ENCODE measurements around the gene DAB2. TPM values are rescaled to one million over a fixed set of nuclear protein-coding genes. Genes with fewer than 3 reads are reported as not detected.

DAB2 gene
- total RNA-seq, 4 donors from 2014 or later: 107 to 293 (median 247) TPM

- TF ChIP-seq CTCF (IDR thresholded peaks at IDR 0.05; ENCODE audit: low read depth): no peak
Measured at GRCh38 chr5:39459071-39459470, 34.3 kb upstream of the DAB2 start.

GRCh38 chr5:39455645-39456044 lies 30.9 kb upstream of the DAB2 start:
- TF ChIP-seq CTCF (IDR thresholded peaks at IDR 0.05; ENCODE audit: low read depth): no peak

- no peak for TF ChIP-seq CTCF (IDR thresholded peaks at IDR 0.05; ENCODE audit: low read depth)
Measured at GRCh38 chr5:39453606-39454005, 28.8 kb upstream of the DAB2 start.

GRCh38 chr5:39452846-39453245 lies 28.1 kb upstream of the DAB2 start:
- TF ChIP-seq CTCF (IDR thresholded peaks at IDR 0.05; ENCODE audit: low read depth): no peak

GRCh38 chr5:39451276-39451941 lies 26.6 kb upstream of the DAB2 start:
- no peak for TF ChIP-seq CTCF (IDR thresholded peaks at IDR 0.05; ENCODE audit: low read depth)

- no peak for TF ChIP-seq CTCF (IDR thresholded peaks at IDR 0.05; ENCODE audit: low read depth)
Measured at GRCh38 chr5:39450487-39450886, 25.7 kb upstream of the DAB2 start.

- no peak for TF ChIP-seq CTCF (IDR thresholded peaks at IDR 0.05; ENCODE audit: low read depth)
Measured at GRCh38 chr5:39449591-39449990, 24.8 kb upstream of the DAB2 start.

Data from subcutaneous adipose tissue (tissue), 4 donors.